ENCODE data around the gene KATNAL2.

Gene KATNAL2

DNA sequence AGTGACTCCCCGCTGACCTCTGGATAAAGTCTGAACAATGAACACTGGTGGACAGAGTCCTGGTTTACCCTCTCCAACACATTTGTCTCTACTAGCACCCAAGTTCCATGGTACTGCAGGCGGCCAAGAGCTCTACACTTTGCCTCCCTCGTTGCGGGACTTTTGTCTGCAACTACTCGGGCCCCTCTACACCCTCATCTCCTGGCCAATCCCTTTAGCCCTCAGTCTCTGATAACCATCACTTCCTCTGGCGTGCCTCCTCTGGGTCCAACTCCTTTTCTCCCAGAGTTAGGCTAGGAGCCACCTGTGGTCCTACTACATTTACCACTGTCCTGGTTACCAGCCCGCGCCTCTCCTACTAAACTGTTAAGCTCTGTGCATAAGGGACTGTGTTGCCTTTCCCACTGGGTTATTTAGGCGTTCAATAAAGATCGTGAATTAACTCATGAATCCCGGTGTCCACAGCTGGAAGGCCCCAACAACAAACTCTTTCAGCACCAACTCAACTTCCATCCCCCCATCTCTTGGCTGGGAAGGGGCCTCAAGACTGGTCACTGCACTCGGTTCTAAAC is 232.1 kb downstream of the KATNAL2 start:
- DNase-seq (ENCODE audit: low read depth) = no peak
- peak overlapping the region; percentile 64 for H3K4me3 ChIP-seq (ENCODE audit: control insufficient read depth, low read depth, low read length)
- TF ChIP-seq, protein P1, sequence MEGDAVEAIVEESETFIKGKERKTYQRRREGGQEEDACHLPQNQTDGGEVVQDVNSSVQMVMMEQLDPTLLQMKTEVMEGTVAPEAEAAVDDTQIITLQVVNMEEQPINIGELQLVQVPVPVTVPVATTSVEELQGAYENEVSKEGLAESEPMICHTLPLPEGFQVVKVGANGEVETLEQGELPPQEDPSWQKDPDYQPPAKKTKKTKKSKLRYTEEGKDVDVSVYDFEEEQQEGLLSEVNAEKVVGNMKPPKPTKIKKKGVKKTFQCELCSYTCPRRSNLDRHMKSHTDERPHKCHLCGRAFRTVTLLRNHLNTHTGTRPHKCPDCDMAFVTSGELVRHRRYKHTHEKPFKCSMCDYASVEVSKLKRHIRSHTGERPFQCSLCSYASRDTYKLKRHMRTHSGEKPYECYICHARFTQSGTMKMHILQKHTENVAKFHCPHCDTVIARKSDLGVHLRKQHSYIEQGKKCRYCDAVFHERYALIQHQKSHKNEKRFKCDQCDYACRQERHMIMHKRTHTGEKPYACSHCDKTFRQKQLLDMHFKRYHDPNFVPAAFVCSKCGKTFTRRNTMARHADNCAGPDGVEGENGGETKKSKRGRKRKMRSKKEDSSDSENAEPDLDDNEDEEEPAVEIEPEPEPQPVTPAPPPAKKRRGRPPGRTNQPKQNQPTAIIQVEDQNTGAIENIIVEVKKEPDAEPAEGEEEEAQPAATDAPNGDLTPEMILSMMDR (IDR thresholded peaks at IDR 0.05; ENCODE audit: control insufficient read depth, insufficient read depth, low read depth, low read length, missing control alignments) = no peak

- H3K4me3 ChIP-seq (ENCODE audit: control insufficient read depth, low read depth, low read length) = peak within 1 kb of the TSS; percentile 64
- TF ChIP-seq, protein P1 (IDR thresholded peaks at IDR 0.05; ENCODE audit: control insufficient read depth, insufficient read depth, low read depth, low read length, missing control alignments) = no peak
- peak; percentile 8 for DNase-seq (ENCODE audit: low read depth)
Observed at GRCh38 chr18:47150029-47150823, 232.8 kb downstream of the KATNAL2 start, which contains the start of gene HDHD2. Gene HDHD2 (minus strand): TSS chr18:47150500. CDS start chr18:47136439, 14,061 bp downstream.

DNA sequence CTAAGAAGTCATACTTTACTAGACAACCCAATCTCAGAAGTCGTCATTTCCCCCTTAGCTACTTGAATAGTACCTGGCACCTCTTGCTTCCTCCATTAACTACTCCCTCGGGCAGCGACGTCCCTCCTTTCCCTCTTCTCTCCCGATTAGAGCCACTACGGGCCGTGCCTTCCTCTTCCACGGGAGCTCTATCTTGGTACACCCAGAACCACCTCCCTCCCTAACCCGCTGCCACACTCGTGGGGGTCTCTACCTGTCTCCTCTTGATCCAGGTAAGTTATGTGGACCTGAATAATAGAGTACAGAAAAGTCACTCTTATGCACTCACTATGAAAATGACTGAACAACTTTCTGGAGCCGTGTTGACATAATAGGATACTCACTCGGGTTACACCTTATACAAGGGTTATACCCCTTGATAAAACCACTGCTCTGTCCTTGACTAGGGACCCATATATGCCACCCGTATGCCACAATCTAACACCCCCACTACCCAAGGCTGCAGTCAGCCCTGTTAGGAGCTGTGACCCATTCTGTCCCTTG is 233.5 kb downstream of the KATNAL2 start:
- TF ChIP-seq, protein P1 (IDR thresholded peaks at IDR 0.05; ENCODE audit: control insufficient read depth, insufficient read depth, low read depth, low read length, missing control alignments) = no peak
- peak overlapping the region; percentile 64 for H3K4me3 ChIP-seq (ENCODE audit: control insufficient read depth, low read depth, low read length)
- DNase-seq (ENCODE audit: low read depth) = no peak

- TF ChIP-seq, protein P1 (IDR thresholded peaks at IDR 0.05; ENCODE audit: control insufficient read depth, insufficient read depth, low read depth, low read length, missing control alignments) = no peak
- no peak for DNase-seq (ENCODE audit: low read depth)
- H3K4me3 ChIP-seq (ENCODE audit: control insufficient read depth, low read depth, low read length) = no peak overlapping the region
Observed at GRCh38 chr18:47151439-47151838, 234.0 kb downstream of the KATNAL2 start.
